GM12878 (cell line): ENCODE results near the gene FBXL17. TPM values are rescaled to one million over a fixed set of nuclear protein-coding genes. Genes with fewer than 3 reads are reported as not detected.

ENCODE experiments used
- EGR1 ChIP-seq, 2 experiments: IDR thresholded peaks; 1 replicate in 1 of 2; 2 replicates in 1 of 2; pipeline ENCODE4 v1.6.1; 2011 to 2012; ENCODE audit warnings: low read depth in 2 of 2, low read length in 2 of 2, borderline replicate concordance in 1 of 2, mild to moderate bottlenecking in 1 of 2, moderate library complexity in 1 of 2
- ESRRA ChIP-seq: IDR thresholded peaks from 2 replicates; pipeline ENCODE4 v1.6.1; 2012; ENCODE audit warnings: mild to moderate bottlenecking, low read length, improper control_type of control experiment
- NKRF ChIP-seq: fragments of 450-650 bp; conservative IDR thresholded peaks from 2 replicates; pipeline ENCODE4 v1.6.1; 2017; ENCODE audit warnings: mild to moderate bottlenecking, moderate library complexity
- ZBTB11 ChIP-seq: fragments of 450-650 bp; formaldehyde crosslinking; IDR thresholded peaks from 2 replicates; pipeline ENCODE4 v1.5.0; 2022; ENCODE audit warnings: mild to moderate bottlenecking, missing genetic modification characterization
- ZBTB40 ChIP-seq: fragments of 450-650 bp; IDR thresholded peaks from 2 replicates; pipeline ENCODE4 v1.6.1; 2016; ENCODE audit warnings: mild to moderate bottlenecking, moderate library complexity, borderline replicate concordance
- polyA plus RNA-seq, 11 experiments: library from polyadenylated mRNA; depleted of rRNA in 4 of 11; unstranded in 6 of 11; stranded (reverse) in 5 of 11; fragments of >200 nt; fragmentation: Nextera tagmentation in 4 of 11; fragmentation: Illumina TruSeq in 1 of 11; extraction: Ambion mirVana in 4 of 11; extraction: Trizol in 1 of 11; gene quantifications; 1 replicate in 1 of 11; 2 replicates in 10 of 11; pipeline versions ENCODE4 v1.2.1 to v1.2.3, GENCODE V29; 2011 to 2016; ENCODE audit warnings: inconsistent platforms in 2 of 11, missing spikeins in 2 of 11, low read depth in 1 of 11
- total RNA-seq, 4 experiments: library from RNA; depleted of rRNA in 3 of 4; stranded (reverse); fragments of >200 nt in 3 of 4; fragmentation: Illumina TruSeq in 1 of 4; extraction: Trizol in 1 of 4; gene quantifications; 2 replicates each; pipeline versions ENCODE4 v1.2.1 to v1.2.3, GENCODE V29; 2013 to 2021
- TF ChIP-seq, protein P1 (sequence below): fragments of 450-650 bp; formaldehyde crosslinking; IDR thresholded peaks from 2 replicates; pipeline ENCODE4 v1.4.0; 2022; ENCODE audit warnings: mild to moderate bottlenecking, moderate library complexity

The FBXL17 gene
- total and polyA plus RNA-seq, 10 of the 15 experiments (the other 5 are each of a cell fraction or from before 2014, with no cell fraction given): 0.88 to 9.0 (median 4.4) TPM

GRCh38 chr5:107858324-107858723 is 523.6 kb downstream of the FBXL17 start (continued):
- TF ChIP-seq, protein P1, sequence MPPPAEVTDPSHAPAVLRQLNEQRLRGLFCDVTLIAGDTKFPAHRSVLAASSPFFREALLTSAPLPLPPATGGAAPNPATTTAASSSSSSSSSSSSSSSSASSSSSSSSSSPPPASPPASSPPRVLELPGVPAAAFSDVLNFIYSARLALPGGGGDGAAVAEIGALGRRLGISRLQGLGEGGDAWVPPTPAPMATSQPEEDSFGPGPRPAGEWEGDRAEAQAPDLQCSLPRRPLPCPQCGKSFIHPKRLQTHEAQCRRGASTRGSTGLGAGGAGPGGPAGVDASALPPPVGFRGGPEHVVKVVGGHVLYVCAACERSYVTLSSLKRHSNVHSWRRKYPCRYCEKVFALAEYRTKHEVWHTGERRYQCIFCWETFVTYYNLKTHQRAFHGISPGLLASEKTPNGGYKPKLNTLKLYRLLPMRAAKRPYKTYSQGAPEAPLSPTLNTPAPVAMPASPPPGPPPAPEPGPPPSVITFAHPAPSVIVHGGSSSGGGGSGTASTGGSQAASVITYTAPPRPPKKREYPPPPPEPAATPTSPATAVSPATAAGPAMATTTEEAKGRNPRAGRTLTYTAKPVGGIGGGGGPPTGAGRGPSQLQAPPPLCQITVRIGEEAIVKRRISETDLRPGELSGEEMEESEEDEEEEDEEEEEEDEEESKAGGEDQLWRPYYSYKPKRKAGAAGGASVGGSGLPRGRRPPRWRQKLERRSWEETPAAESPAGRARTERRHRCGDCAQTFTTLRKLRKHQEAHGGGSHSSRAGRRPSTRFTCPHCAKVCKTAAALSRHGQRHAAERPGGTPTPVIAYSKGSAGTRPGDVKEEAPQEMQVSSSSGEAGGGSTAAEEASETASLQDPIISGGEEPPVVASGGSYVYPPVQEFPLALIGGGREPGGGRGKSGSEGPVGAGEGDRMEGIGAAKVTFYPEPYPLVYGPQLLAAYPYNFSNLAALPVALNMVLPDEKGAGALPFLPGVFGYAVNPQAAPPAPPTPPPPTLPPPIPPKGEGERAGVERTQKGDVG: no peak
- no peak for TF ChIP-seq ESRRA
- no peak for TF ChIP-seq ZBTB40
- TF ChIP-seq EGR1 (IDR thresholded peaks at IDR 0.05; ENCODE audit: borderline replicate concordance in 1 of 2, low read depth in 2 of 2, low read length in 2 of 2): no peak
- no peak for TF ChIP-seq NKRF
- no peak for TF ChIP-seq ZBTB11 (CRISPR knock-in tag)
